ENCODE measurements around the gene SEMG1.

- TF ChIP-seq GATA2 (IDR thresholded peaks at IDR 0.05; ENCODE audit: low read depth, low read length) (no peak), GATA3 (IDR thresholded peaks at IDR 0.05; ENCODE audit: low read depth, low read length) (no peak)
These were observed 47.8 kb downstream of the SEMG1 start, which contains the start of gene SLPI for GRCh38 chr20:45254383-45255262.

Data from SH-SY5Y (cell line).